SU-DHL-6 (cell line): ENCODE results near the gene CIBAR2.

Experiments
- H2AFZ ChIP-seq: fragments of 200-600 bp; sonication (generic); 2 replicates; pipeline ENCODE4 v1.6.1; 2014; ENCODE audit warnings: low read depth, mild to moderate bottlenecking, moderate library complexity, mixed read lengths, antibody characterized with exemption, low read length; ENCODE audit not compliant: severe bottlenecking
- H3F3A ChIP-seq: fragments of 200-600 bp; shearing (Covaris generic); 2 replicates; pipeline ENCODE4 v1.6.0; 2016; ENCODE audit warnings: antibody characterized with exemption, mild to moderate bottlenecking; ENCODE audit not compliant: insufficient read depth
- H3K27ac ChIP-seq: fragments of 200-600 bp; sonication (generic); 2 replicates; pipeline ENCODE4 v1.5.1; 2016; ENCODE audit warnings: low read depth, mild to moderate bottlenecking, low read length, moderate library complexity, mixed read lengths
- H3K27me3 ChIP-seq: fragments of 200-600 bp; sonication (generic), shearing (Covaris generic); 2 replicates; pipeline ENCODE4 v1.6.0; 2014; ENCODE audit warnings: mild to moderate bottlenecking, low read length
- H3K36me3 ChIP-seq: fragments of 200-600 bp; sonication (generic); 2 replicates; pipeline ENCODE4 v1.6.1; 2014; ENCODE audit warnings: mild to moderate bottlenecking, low read length, mixed read lengths
- H3K4me2 ChIP-seq: fragments of 300-600, 200-600 bp; shearing (Covaris generic), sonication (generic); 2 replicates; pipeline ENCODE4 v1.6.0; 2014; ENCODE audit warnings: low read length, low read depth, mild to moderate bottlenecking; ENCODE audit not compliant: poor library complexity, severe bottlenecking
- H3K4me3 ChIP-seq: fragments of 200-600 bp; sonication (generic); 2 replicates; pipeline ENCODE4 v1.5.1; 2014; ENCODE audit warnings: antibody characterized with exemption, low read length, mild to moderate bottlenecking, mixed read lengths; ENCODE audit not compliant: insufficient read depth, poor library complexity, severe bottlenecking
- H3K79me2 ChIP-seq: fragments of 200-600 bp; sonication (generic); 2 replicates; pipeline ENCODE4 v1.6.1; 2014; ENCODE audit warnings: mild to moderate bottlenecking, low read length, moderate library complexity; ENCODE audit not compliant: insufficient read depth
- H3K9ac ChIP-seq: fragments of 200-600 bp; sonication (generic); 2 replicates; pipeline ENCODE4 v1.7.0; 2014; ENCODE audit warnings: mild to moderate bottlenecking, low read length
- H3K9me2 ChIP-seq: fragments of 200-600 bp; sonication (generic); replicated peaks from 2 replicates; pipeline ENCODE4 v1.6.1; 2014; ENCODE audit warnings: low read length; ENCODE audit not compliant: insufficient read depth
- H3K9me3 ChIP-seq: fragments of 200-600 bp; sonication (generic); 2 replicates; pipeline ENCODE4 v1.6.1; 2014; ENCODE audit warnings: low read length, mixed read lengths; ENCODE audit not compliant: insufficient read depth
- H4K20me1 ChIP-seq: fragments of 200-600 bp; sonication (generic); 2 replicates; pipeline ENCODE4 v1.6.1; 2014; ENCODE audit warnings: low read depth, mild to moderate bottlenecking, antibody characterized with exemption, low read length, moderate library complexity, mixed read lengths
- CTCF ChIP-seq: fragments of 200-600 bp; sonication (generic); IDR thresholded peaks from one replicate; pipeline ENCODE4 v1.5.1; 2017; ENCODE audit warnings: antibody characterized with exemption, mild to moderate bottlenecking, low read length, moderate library complexity; ENCODE audit not compliant: insufficient read depth, poor library complexity, severe bottlenecking
- EZH2phosphoT487 ChIP-seq: fragments of 200-600 bp; sonication (generic), shearing (Covaris generic); conservative IDR thresholded peaks from 2 replicates; pipeline ENCODE4 v1.6.1; 2018; ENCODE audit warnings: mild to moderate bottlenecking, antibody characterized with exemption, low read length, moderate library complexity, mixed read lengths

Gene CIBAR2

GRCh38 chr16:85075236-85075924, 36.9 kb downstream of the CIBAR2 start:
- H2AFZ ChIP-seq: no peak overlapping the region
- H3K9me3 ChIP-seq: no peaks in the 10 kb centered on the region
- no peaks in the 10 kb centered on the region for H3K27me3 ChIP-seq
- no peak overlapping the region for H3K4me3 ChIP-seq
- H3K79me2 ChIP-seq: no peaks in the 10 kb centered on the region
- H3K4me2 ChIP-seq: no peak overlapping the region
- H3K9ac ChIP-seq: no peak overlapping the region
- TF ChIP-seq EZH2phosphoT487: no peak
- TF ChIP-seq CTCF: no peak
- no peaks in the 10 kb centered on the region for H3F3A ChIP-seq
- H3K36me3 ChIP-seq: no peaks in the 10 kb centered on the region
- H3K9me2 ChIP-seq: no peaks in the 10 kb centered on the region
- no peaks in the 10 kb centered on the region for H4K20me1 ChIP-seq
- H3K27ac ChIP-seq: no peak overlapping the region

GRCh38 chr16:85074225-85074914, 37.9 kb downstream of the CIBAR2 start:
- TF ChIP-seq CTCF: no peak
- TF ChIP-seq EZH2phosphoT487: no peak
- Histone ChIP-seq H3K9me3 (no peaks in the 10 kb centered on the region), H3K27me3 (no peaks in the 10 kb centered on the region), H3K4me3 (no peak overlapping the region), H2AFZ (no peak overlapping the region), H3K36me3 (no peaks in the 10 kb centered on the region), H3K79me2 (no peaks in the 10 kb centered on the region), H3F3A (no peaks in the 10 kb centered on the region), H3K9ac (no peak overlapping the region), H3K9me2 (no peaks in the 10 kb centered on the region), H3K27ac (no peak overlapping the region), H4K20me1 (no peaks in the 10 kb centered on the region), H3K4me2 (no peak overlapping the region)

GRCh38 chr16:85072947-85073346, 39.3 kb downstream of the CIBAR2 start:
- no peak overlapping the region for H3K9ac ChIP-seq
- no peaks in the 10 kb centered on the region for H3F3A ChIP-seq
- H3K9me2 ChIP-seq: no peaks in the 10 kb centered on the region
- no peak overlapping the region for H3K27ac ChIP-seq
- H3K79me2 ChIP-seq: no peaks in the 10 kb centered on the region
- H3K36me3 ChIP-seq: no peaks in the 10 kb centered on the region
- no peaks in the 10 kb centered on the region for H4K20me1 ChIP-seq
- TF ChIP-seq EZH2phosphoT487 (no peak), CTCF (no peak)
- H2AFZ ChIP-seq: no peak overlapping the region
- H3K4me2 ChIP-seq: no peak overlapping the region
- no peaks in the 10 kb centered on the region for H3K27me3 ChIP-seq
- H3K9me3 ChIP-seq: no peaks in the 10 kb centered on the region
- no peak overlapping the region for H3K4me3 ChIP-seq
